BJ (cell line): ENCODE data around the gene SPACA4. TPM values are rescaled to one million over a fixed set of nuclear protein-coding genes. Genes with fewer than 3 reads are reported as not detected.

Experiments used
- CTCF ChIA-PET: fragments of 350-600 bp; formaldehyde crosslinking; extraction: SDS; loops from one replicate; lab custom pipeline; 2021; ENCODE audit warnings: antibody characterized with exemption, inconsistent platforms; lab: Yijun Ruan, JAX
- POLR2A ChIA-PET: fragments of 300-600 bp; sonication (Branson Sonifier 250); formaldehyde crosslinking; extraction: SDS; loops from one replicate; lab custom pipeline; 2021; ENCODE audit warnings: antibody characterized with exemption; lab: Charles Lee
- DNase-seq: peaks from one replicate; pipeline ENCODE4 v3.0.0-alpha.2; 2011; ENCODE audit warnings: low read depth
- H3K27me3 ChIP-seq: 2 replicates; pipeline ENCODE4 v1.6.0; 2011; ENCODE audit warnings: low read length; ENCODE audit not compliant: control insufficient read depth, insufficient read depth
- H3K36me3 ChIP-seq: 2 replicates; pipeline ENCODE4 v1.5.1; 2011; ENCODE audit warnings: low read length; ENCODE audit not compliant: control insufficient read depth, insufficient read depth
- H3K4me3 ChIP-seq: 2 replicates; pipeline ENCODE4 v1.5.1; 2011; ENCODE audit warnings: low read depth, mild to moderate bottlenecking, control low read depth, low read length
- polyA plus RNA-seq: library from polyadenylated mRNA; depleted of rRNA; stranded (reverse); fragments of >200 nt; gene quantifications from 2 replicates; pipeline ENCODE4 v1.2.3, GENCODE V29; 2011
- TF ChIP-seq, protein P1 (sequence below): IDR thresholded peaks from 2 replicates; pipeline ENCODE4 v1.5.1; 2011; ENCODE audit warnings: low read depth, mild to moderate bottlenecking, control low read depth, inconsistent platforms, low read length, moderate library complexity; ENCODE audit not compliant: insufficient read depth

SPACA4 gene
- polyA plus RNA-seq, 1 experiment: not detected

DNA sequence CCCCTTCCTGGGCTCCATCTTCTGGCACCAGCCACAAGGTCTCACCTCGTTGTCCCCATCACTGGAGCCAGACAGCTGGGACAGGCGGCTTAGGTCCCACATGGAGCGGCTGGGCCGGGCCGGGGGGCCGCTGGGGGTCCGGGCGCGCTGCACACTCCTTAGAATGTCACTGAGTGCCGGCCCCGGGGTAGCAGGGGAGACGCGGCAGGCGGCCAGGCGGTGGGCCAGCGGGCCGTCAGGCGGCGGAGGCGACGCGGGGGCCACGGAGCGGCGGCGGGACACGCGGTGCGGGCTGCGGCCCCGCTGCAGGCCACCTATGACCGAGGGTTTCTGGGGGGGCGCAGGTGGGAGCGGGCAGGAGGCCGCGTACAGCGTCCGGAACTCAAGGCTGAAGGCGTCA is 3.1 kb upstream of the SPACA4 start:
- Histone ChIP-seq H3K27me3 (no peaks in the 10 kb centered on the region), H3K4me3 (no peak overlapping the region), H3K36me3 (no peaks in the 10 kb centered on the region)
- TF ChIP-seq, protein P1, sequence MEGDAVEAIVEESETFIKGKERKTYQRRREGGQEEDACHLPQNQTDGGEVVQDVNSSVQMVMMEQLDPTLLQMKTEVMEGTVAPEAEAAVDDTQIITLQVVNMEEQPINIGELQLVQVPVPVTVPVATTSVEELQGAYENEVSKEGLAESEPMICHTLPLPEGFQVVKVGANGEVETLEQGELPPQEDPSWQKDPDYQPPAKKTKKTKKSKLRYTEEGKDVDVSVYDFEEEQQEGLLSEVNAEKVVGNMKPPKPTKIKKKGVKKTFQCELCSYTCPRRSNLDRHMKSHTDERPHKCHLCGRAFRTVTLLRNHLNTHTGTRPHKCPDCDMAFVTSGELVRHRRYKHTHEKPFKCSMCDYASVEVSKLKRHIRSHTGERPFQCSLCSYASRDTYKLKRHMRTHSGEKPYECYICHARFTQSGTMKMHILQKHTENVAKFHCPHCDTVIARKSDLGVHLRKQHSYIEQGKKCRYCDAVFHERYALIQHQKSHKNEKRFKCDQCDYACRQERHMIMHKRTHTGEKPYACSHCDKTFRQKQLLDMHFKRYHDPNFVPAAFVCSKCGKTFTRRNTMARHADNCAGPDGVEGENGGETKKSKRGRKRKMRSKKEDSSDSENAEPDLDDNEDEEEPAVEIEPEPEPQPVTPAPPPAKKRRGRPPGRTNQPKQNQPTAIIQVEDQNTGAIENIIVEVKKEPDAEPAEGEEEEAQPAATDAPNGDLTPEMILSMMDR: no peak
- POLR2A ChIA-PET: no interaction called here
- CTCF ChIA-PET: interaction anchor here (2.4 kb wide), 1 partner anchor 14 kb away, joined by 14 read pairs; no protein-coding TSS in a partner anchor
- DNase-seq: no peak

DNA sequence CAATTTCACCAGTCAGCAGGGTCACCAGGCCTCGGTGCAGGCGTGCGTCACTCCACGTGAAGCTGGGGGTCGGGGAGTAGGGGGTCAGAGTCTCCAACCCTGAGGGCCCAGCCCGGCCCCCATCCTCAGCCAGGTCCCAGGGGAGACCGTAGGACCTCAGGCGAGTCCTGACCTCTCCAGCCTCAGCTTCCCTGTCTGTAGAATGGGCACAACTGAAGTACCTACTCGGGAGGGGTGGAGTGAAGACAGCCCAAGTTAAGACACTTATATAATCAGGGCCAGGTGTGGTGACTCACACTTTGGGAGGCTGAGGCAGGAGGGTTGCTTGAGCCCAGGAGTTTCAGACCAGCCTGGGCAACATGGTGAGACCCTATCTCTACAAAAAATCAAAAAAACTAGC is 2.7 kb upstream of the SPACA4 start:
- Histone ChIP-seq H3K4me3 (no peak overlapping the region), H3K36me3 (no peaks in the 10 kb centered on the region), H3K27me3 (no peaks in the 10 kb centered on the region)
- ChIA-PET CTCF (interaction anchor here (2.4 kb wide), 1 partner anchor 15 kb away, joined by 14 read pairs; no protein-coding TSS in a partner anchor), POLR2A (no interaction called here)
- DNase-seq: no peak
- TF ChIP-seq, protein P1: no peak

DNA sequence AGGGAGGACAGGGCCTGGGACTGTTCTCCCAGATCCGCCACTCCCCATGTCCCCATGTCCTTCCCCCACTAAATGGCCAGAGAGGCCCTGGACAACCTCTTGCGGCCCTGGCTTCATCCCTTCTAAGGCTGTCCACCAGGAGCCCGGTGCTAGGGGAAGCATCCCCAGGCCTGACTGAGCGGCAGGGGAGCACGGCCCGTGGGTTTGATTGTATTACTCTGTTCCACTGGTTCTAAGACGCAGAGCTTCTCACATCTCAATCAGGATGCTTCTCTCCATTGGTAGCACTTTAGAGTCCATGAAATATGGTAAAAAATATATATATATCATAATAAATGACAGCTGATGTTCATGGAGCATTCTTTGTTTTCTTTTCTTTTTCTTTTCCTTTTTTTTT is 815 bp downstream of the SPACA4 start:
- POLR2A ChIA-PET: no interaction called here
- DNase-seq: no peak
- no peaks in the 10 kb centered on the region for H3K36me3 ChIP-seq
- TF ChIP-seq, protein P1: no peak
- no peak overlapping the region for H3K4me3 ChIP-seq
- CTCF ChIA-PET: interaction anchor here (0.6 to 4.4 kb wide), 4 partner anchors 17 to 641 kb away, joined by 3 to 32 read pairs (median 8); no protein-coding TSS in a partner anchor
- H3K27me3 ChIP-seq: no peaks in the 10 kb centered on the region

DNA sequence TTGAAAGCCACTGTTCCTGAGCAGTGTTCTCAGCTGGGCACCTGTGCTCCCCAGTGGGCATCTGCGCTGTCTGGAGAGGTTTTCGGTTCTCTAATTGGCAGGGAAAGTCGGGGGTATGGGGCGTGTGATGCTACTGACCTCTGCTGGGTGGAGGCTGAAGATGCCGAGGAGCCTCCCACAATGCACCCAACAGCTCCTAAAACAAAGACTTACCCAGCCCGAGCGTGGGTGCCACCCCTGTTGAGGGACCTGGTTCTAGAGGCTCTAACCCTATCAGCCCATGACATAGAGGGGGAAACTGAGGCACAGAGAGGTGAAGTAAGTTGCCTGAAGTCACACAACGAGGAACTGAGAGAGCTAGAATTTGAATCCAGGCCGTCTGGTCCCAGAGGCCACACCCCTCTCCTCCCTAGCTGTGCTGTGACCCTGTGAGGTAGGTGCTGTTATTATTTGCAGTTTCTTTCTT is 2.3 kb downstream of the SPACA4 start:
- ChIA-PET CTCF (interaction anchor here (0.6 to 4.4 kb wide), 13 partner anchors 8 to 342 kb away, joined by 3 to 32 read pairs (median 4); partner anchors contain the start of genes KDELR1, RPL18 and SPHK2), POLR2A (no interaction called here)
- TF ChIP-seq, protein P1: peak; percentile 72
- no peak for DNase-seq
- no peaks in the 10 kb centered on the region for H3K27me3 ChIP-seq
- no peak overlapping the region for H3K4me3 ChIP-seq
- no peaks in the 10 kb centered on the region for H3K36me3 ChIP-seq

DNA sequence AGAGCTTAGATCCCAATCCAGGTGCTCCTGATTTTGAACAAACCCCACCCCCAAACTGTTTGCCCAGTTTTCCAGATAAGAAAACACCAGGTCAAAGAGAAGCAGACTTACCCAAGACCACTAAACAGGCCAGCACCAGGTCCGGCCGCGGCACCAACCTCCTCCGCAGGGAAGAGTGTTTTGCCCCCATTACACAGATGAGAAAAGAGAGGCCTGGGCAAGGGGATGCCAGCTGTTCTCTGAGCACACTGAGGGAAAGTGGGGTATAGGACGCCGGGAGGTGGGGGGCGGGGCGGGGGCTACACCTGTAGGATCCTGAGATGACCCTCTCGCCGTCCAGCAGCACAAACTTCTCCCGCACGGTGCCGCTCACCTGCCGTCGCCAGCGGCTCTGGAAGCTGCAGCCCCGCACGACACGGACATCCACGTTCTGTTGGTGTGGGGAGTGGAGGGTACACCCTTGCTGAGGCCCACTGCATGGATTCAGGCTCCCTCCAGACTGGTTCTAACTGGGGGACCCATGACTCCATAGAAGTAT is 3.1 kb downstream of the SPACA4 start:
- no peak overlapping the region for H3K4me3 ChIP-seq
- CTCF ChIA-PET: interaction anchor here (0.9 to 4.4 kb wide), 4 partner anchors 10 to 341 kb away, joined by 3 to 32 read pairs (median 4); no protein-coding TSS in a partner anchor
- POLR2A ChIA-PET: no interaction called here
- TF ChIP-seq, protein P1: no peak
- no peaks in the 10 kb centered on the region for H3K27me3 ChIP-seq
- no peaks in the 10 kb centered on the region for H3K36me3 ChIP-seq
- DNase-seq: no peak
